Common myeloid progenitor, CD34-positive (primary cell): ENCODE measurements around the gene FOXQ1.

Experiments
- CTCF ChIA-PET: fragments of 350-600 bp; sonication (Branson Sonifier 250); formaldehyde crosslinking; loops from one replicate; lab custom pipeline; 2021; ENCODE audit warnings: antibody characterized with exemption; lab: Charles Lee
- POLR2A ChIA-PET: fragments of 350-600 bp; sonication (Branson Sonifier 250); formaldehyde crosslinking; loops from one replicate; lab custom pipeline; 2021; ENCODE audit warnings: antibody characterized with exemption; lab: Charles Lee
- DNase-seq, 3 donors: peaks; one replicate each; pipeline versions ENCODE4 v3.0.0 to v3.0.0-alpha.2; 2013
- H3K27ac ChIP-seq, 2 experiments: 1 replicate in 1 of 2; 2 replicates in 1 of 2; pipeline ENCODE4 v1.7.0; 2013; ENCODE audit warnings: inconsistent platforms in 2 of 2, low read length in 2 of 2, mild to moderate bottlenecking in 2 of 2, low read depth in 1 of 2, moderate library complexity in 1 of 2; ENCODE audit not compliant: severe bottlenecking in 2 of 2, insufficient read depth in 1 of 2, poor library complexity in 1 of 2
- H3K27me3 ChIP-seq, 5 experiments: replicated peaks in 2 of 5; 1 replicate in 3 of 5; 2 replicates in 2 of 5; pipeline versions ENCODE4 v1.6.1 to v1.7.0; 2013; ENCODE audit warnings: low read length in 4 of 5, mild to moderate bottlenecking in 2 of 5, moderate library complexity in 2 of 5, inconsistent platforms in 1 of 5; ENCODE audit not compliant: insufficient read depth in 5 of 5, control insufficient read depth in 4 of 5
- H3K36me3 ChIP-seq, 4 experiments: 1 replicate in 2 of 4; 2 replicates in 2 of 4; pipeline versions ENCODE4 v1.6.1 to v1.7.0; 2013; ENCODE audit warnings: low read length in 3 of 4, control low read depth in 1 of 4, mild to moderate bottlenecking in 1 of 4; ENCODE audit not compliant: control insufficient read depth in 4 of 4, insufficient read depth in 4 of 4
- H3K4me1 ChIP-seq, 4 experiments: 1 replicate in 3 of 4; 2 replicates in 1 of 4; pipeline versions ENCODE4 v1.6.1 to v1.7.1; 2013; ENCODE audit warnings: low read length in 3 of 4, mild to moderate bottlenecking in 3 of 4, control low read depth in 1 of 4, inconsistent platforms in 1 of 4, moderate library complexity in 1 of 4; ENCODE audit not compliant: control insufficient read depth in 4 of 4, insufficient read depth in 4 of 4; ENCODE audit errors: control extremely low read depth in 1 of 4
- H3K4me3 ChIP-seq, 7 experiments: 1 replicate in 4 of 7; 2 replicates in 3 of 7; pipeline versions ENCODE4 v1.5.1 to v1.7.0; 2013; ENCODE audit warnings: mild to moderate bottlenecking in 7 of 7, low read length in 6 of 7, moderate library complexity in 6 of 7, inconsistent platforms in 2 of 7, low read depth in 2 of 7, control low read depth in 1 of 7; ENCODE audit not compliant: insufficient read depth in 4 of 7, control insufficient read depth in 1 of 7; ENCODE audit errors: extremely low read depth in 1 of 7
- H3K9me3 ChIP-seq, 5 experiments: 1 replicate in 4 of 5; 2 replicates in 1 of 5; pipeline versions ENCODE4 v1.6.1 to v1.7.1; 2013; ENCODE audit warnings: low read length in 4 of 5, mild to moderate bottlenecking in 2 of 5, inconsistent platforms in 1 of 5, low read depth in 1 of 5, moderate library complexity in 1 of 5; ENCODE audit not compliant: control insufficient read depth in 4 of 5, insufficient read depth in 2 of 5; ENCODE audit errors: control extremely low read depth in 1 of 5
- WGBS: methylation state at CpG from one replicate; pipeline ENCODE4 v1.1.5; 2013; ENCODE audit not compliant: insufficient coverage; 5-methylcytosine and 5-hydroxymethylcytosine counted together

Gene FOXQ1

GRCh38 chr6:1309366-1309765 lies 2.5 kb upstream of the FOXQ1 start:
- Histone ChIP-seq H3K4me1 (peaks cover 0 to 29% (median 21%) of the 10 kb centered on the region in 4 experiments), H3K9me3 (peaks cover 0 to 14% (median 2%) of the 10 kb centered on the region in 5 experiments), H3K27me3 (peaks cover 18 to 86% (median 39%) of the 10 kb centered on the region in 5 experiments), H3K36me3 (no peaks in the 10 kb centered on the region), H3K4me3 (no peak overlapping the region), H3K27ac (no peak overlapping the region)
- CTCF ChIA-PET: no interaction called here
- DNase-seq: no peak
- 63% methylated on average over 5 of the region's 6 CpGs for WGBS
- POLR2A ChIA-PET: no interaction called here

GRCh38 chr6:1310628-1311399 lies 1.1 kb upstream of the FOXQ1 start:
- CTCF ChIA-PET: interaction anchor here (1.2 kb wide), 1 partner anchor 70 kb away, joined by 3 read pairs; no protein-coding TSS in a partner anchor
- Histone ChIP-seq H3K4me1 (peaks cover 0 to 29% (median 21%) of the 10 kb centered on the region in 4 experiments), H3K27me3 (peaks cover 30 to 96% (median 51%) of the 10 kb centered on the region in 5 experiments), H3K4me3 (peak overlapping the region in 5 of 7 experiments; percentile 44 to 75 (median 59)), H3K9me3 (peaks cover 0 to 7% (median 1%) of the 10 kb centered on the region in 5 experiments), H3K36me3 (no peaks in the 10 kb centered on the region), H3K27ac (no peak overlapping the region)
- peak in 1 of 3 donors; percentile 7 for DNase-seq
- POLR2A ChIA-PET: no interaction called here
- WGBS: 1% methylated on average over 40 of the region's 43 CpGs

DNA sequence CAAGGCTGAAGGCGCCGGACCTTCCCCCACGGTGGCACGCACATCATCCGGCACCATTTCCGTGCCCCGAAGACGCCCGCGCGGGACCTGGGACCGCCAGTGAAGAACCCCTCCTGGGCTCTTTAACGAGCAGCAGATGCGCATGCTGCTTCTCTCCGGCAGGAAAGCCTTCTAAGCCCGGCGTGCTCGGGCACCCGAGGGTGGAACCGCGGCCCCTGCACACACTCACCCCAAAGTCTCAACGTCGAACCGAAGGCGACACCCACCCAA lies 240 bp downstream of the FOXQ1 start:
- Histone ChIP-seq H3K9me3 (peaks cover 0 to 1% (median 0%) of the 10 kb centered on the region in 5 experiments), H3K4me3 (peak overlapping the region in 5 of 7 experiments; percentile 44 to 75 (median 59)), H3K27me3 (peaks cover 33 to 95% (median 52%) of the 10 kb centered on the region in 5 experiments), H3K36me3 (no peaks in the 10 kb centered on the region), H3K4me1 (peaks cover 0 to 33% (median 25%) of the 10 kb centered on the region in 4 experiments), H3K27ac (no peak overlapping the region)
- peak in 1 of 3 donors; percentile 22 for DNase-seq
- WGBS: 0% methylated on average over 7 of the region's 25 CpGs
- POLR2A ChIA-PET: interaction anchor here (0.5 kb wide), 1 partner anchor 11 kb away, joined by 4 read pairs; no protein-coding TSS in a partner anchor
- CTCF ChIA-PET: no interaction called here

DNA sequence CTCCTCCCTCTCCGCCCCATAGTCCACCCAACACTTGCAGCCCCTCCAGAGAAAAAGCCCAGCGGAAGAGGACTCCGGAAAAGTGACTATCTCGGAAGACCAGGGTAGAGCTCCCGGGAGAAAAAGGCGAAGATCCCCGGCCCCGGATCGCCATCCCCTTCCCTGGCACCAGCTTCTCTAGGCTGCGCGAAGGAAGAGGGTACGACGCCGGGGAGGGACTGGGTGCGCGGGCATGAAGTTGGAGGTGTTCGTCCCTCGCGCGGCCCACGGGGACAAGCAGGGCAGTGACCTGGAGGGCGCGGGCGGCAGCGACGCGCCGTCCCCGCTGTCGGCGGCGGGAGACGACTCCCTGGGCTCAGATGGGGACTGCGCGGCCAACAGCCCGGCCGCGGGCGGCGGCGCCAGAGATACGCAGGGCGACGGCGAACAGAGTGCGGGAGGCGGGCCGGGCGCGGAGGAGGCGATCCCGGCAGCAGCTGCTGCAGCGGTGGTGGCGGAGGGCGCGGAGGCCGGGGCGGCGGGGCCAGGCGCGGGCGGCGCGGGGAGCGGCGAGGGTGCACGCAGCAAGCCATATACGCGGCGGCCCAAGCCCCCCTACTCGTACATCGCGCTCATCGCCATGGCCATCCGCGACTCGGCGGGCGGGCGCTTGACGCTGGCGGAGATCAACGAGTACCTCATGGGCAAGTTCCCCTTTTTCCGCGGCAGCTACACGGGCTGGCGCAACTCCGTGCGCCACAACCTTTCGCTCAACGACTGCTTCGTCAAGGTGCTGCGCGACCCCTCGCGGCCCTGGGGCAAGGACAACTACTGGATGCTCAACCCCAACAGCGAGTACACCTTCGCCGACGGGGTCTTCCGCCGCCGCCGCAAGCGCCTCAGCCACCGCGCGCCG lies 822 bp downstream of the FOXQ1 start:
- H3K4me1 ChIP-seq: peaks cover 0 to 33% (median 25%) of the 10 kb centered on the region in 4 experiments
- DNase-seq: peak; percentile 70 to 91 (median 89)
- WGBS: 3% methylated on average over 79 of the region's 109 CpGs
- H3K27me3 ChIP-seq: peaks cover 33 to 94% (median 47%) of the 10 kb centered on the region in 5 experiments
- no peak overlapping the region for H3K27ac ChIP-seq
- no peaks in the 10 kb centered on the region for H3K36me3 ChIP-seq
- peaks cover 0 to 1% (median 0%) of the 10 kb centered on the region in 5 experiments for H3K9me3 ChIP-seq
- CTCF ChIA-PET: no interaction called here
- H3K4me3 ChIP-seq: peak overlapping the region in 3 of 7 experiments; percentile 59 to 75 (median 67)
- POLR2A ChIA-PET: no interaction called here

GRCh38 chr6:1313384-1313766 lies 1.5 kb downstream of the FOXQ1 start:
- peaks cover 0 to 1% (median 0%) of the 10 kb centered on the region in 5 experiments for H3K9me3 ChIP-seq
- peak in 1 of 3 donors; percentile 44 for DNase-seq
- peak overlapping the region in 2 of 7 experiments; percentile 38 to 59 for H3K4me3 ChIP-seq
- CTCF ChIA-PET: no interaction called here
- peaks cover 0 to 33% (median 25%) of the 10 kb centered on the region in 4 experiments for H3K4me1 ChIP-seq
- WGBS: 2% methylated on average over 60 of the region's 64 CpGs
- H3K36me3 ChIP-seq: no peaks in the 10 kb centered on the region
- POLR2A ChIA-PET: no interaction called here
- H3K27me3 ChIP-seq: peaks cover 32 to 94% (median 50%) of the 10 kb centered on the region in 5 experiments
- no peak overlapping the region for H3K27ac ChIP-seq

- H3K4me1 ChIP-seq: peaks cover 0 to 33% (median 25%) of the 10 kb centered on the region in 4 experiments
- H3K36me3 ChIP-seq: no peaks in the 10 kb centered on the region
- peak overlapping the region in 1 of 7 experiments; percentile 23 for H3K4me3 ChIP-seq
- ChIA-PET POLR2A (no interaction called here), CTCF (interaction anchor here (1.6 kb wide), 1 partner anchor 99 kb away, joined by 3 read pairs; no protein-coding TSS in a partner anchor)
- H3K27me3 ChIP-seq: peaks cover 29 to 92% (median 45%) of the 10 kb centered on the region in 5 experiments
- peaks cover 0 to 2% (median 0%) of the 10 kb centered on the region in 5 experiments for H3K9me3 ChIP-seq
- 3% methylated on average over 41 of the region's 45 CpGs for WGBS
- H3K27ac ChIP-seq: no peak overlapping the region
- DNase-seq: peak in 1 of 3 donors; percentile 25
Observed at GRCh38 chr6:1313767-1314503, 2.0 kb downstream of the FOXQ1 start.
